HT1080 (cell line): ENCODE measurements around the gene SFXN5. TPM values are rescaled to one million over a fixed set of nuclear protein-coding genes. Genes with fewer than 3 reads are reported as not detected.
A peak's percentile ranks its signal among the peaks of the same experiment; 100 is the strongest.

ENCODE experiments used
- DNase-seq: peaks from one replicate; pipeline ENCODE4 v3.0.0-alpha.2; 2015; ENCODE audit warnings: low read depth
- total RNA-seq: library from RNA; depleted of rRNA; stranded (reverse); fragments of >200 nt; shearing (Covaris generic); gene quantifications from 2 replicates; pipeline ENCODE4 v1.2.3, GENCODE V29; 2014

The SFXN5 gene
- total RNA-seq, 1 experiment from 2014 or later, result 13.8 TPM

GRCh38 chr2:73021371-73022010, 50.0 kb downstream of the SFXN5 start:
- no peak for DNase-seq

- peak; percentile 60 for DNase-seq
Measured at GRCh38 chr2:73020657-73021370, 50.7 kb downstream of the SFXN5 start.

GRCh38 chr2:73020306-73020656, 51.2 kb downstream of the SFXN5 start:
- DNase-seq, result no peak

- no peak for DNase-seq
Measured at GRCh38 chr2:73018188-73018825, 53.2 kb downstream of the SFXN5 start.

GRCh38 chr2:73013936-73014335, 57.6 kb downstream of the SFXN5 start:
- peak; percentile 36 for DNase-seq

GRCh38 chr2:73009177-73009839, 62.2 kb downstream of the SFXN5 start:
- no peak for DNase-seq

- no peak for DNase-seq
Measured at GRCh38 chr2:73008766-73009135, 62.8 kb downstream of the SFXN5 start.

- DNase-seq, result no peak
Measured at GRCh38 chr2:73007991-73008765, 63.3 kb downstream of the SFXN5 start.

- DNase-seq, result no peak
Measured at GRCh38 chr2:73006969-73007710, 64.4 kb downstream of the SFXN5 start.

- DNase-seq, result no peak
Measured at GRCh38 chr2:73004889-73005596, 66.5 kb downstream of the SFXN5 start.

GRCh38 chr2:73004466-73004865, 67.0 kb downstream of the SFXN5 start:
- no peak for DNase-seq

- DNase-seq, result no peak
Measured at GRCh38 chr2:73003027-73003426, 68.5 kb downstream of the SFXN5 start.

- DNase-seq, result no peak
Measured at GRCh38 chr2:73000808-73001570, 70.5 kb downstream of the SFXN5 start.

GRCh38 chr2:72999729-73000725, 71.5 kb downstream of the SFXN5 start:
- DNase-seq, result peak; percentile 75

- no peak for DNase-seq
Measured at GRCh38 chr2:72998724-72999123, 72.8 kb downstream of the SFXN5 start.

GRCh38 chr2:72998234-72998651, 73.3 kb downstream of the SFXN5 start:
- no peak for DNase-seq

- no peak for DNase-seq
Measured at GRCh38 chr2:72996117-72996502, 75.4 kb downstream of the SFXN5 start.
